Astrocyte (in vitro differentiated cells and primary cell): ENCODE results near the gene STK4. TPM values are rescaled to one million over a fixed set of nuclear protein-coding genes. Genes with fewer than 3 reads are reported as not detected.

Source experiments
- DNase-seq: peaks from one replicate; pipeline ENCODE4 v3.0.0-alpha.2; 2010; ENCODE audit warnings: low read depth
- FAIRE-seq: peaks from 2 replicates; lab custom pipeline; 2011; peaks lifted over from hg19 to GRCh38; lab: Jason Lieb, UNC
- H2AFZ ChIP-seq: 2 replicates; pipeline ENCODE4 v1.6.0; 2012; ENCODE audit warnings: low read depth, low read length, inconsistent platforms
- H3K27ac ChIP-seq: 2 replicates; pipeline ENCODE4 v1.5.1; 2011; ENCODE audit warnings: low read depth, low read length, inconsistent platforms
- H3K27me3 ChIP-seq: 2 replicates; pipeline ENCODE4 v1.6.0; 2011; ENCODE audit warnings: low read length, inconsistent platforms; ENCODE audit not compliant: insufficient read depth
- H3K36me3 ChIP-seq: 2 replicates; pipeline ENCODE4 v1.5.1; 2011; ENCODE audit warnings: low read length, inconsistent platforms; ENCODE audit not compliant: insufficient read depth
- H3K4me1 ChIP-seq: 2 replicates; pipeline ENCODE4 v1.5.1; 2011; ENCODE audit warnings: low read length, inconsistent platforms; ENCODE audit not compliant: insufficient read depth
- H3K4me2 ChIP-seq: 2 replicates; pipeline ENCODE4 v1.6.0; 2012; ENCODE audit warnings: low read length, inconsistent platforms
- H3K4me3 ChIP-seq: 2 replicates; pipeline ENCODE4 v1.5.1; 2011; ENCODE audit warnings: low read depth, mild to moderate bottlenecking, low read length, inconsistent platforms; ENCODE audit not compliant: insufficient read depth
- H3K79me2 ChIP-seq: 2 replicates; pipeline ENCODE4 v1.6.0; 2012; ENCODE audit warnings: mild to moderate bottlenecking, low read length, inconsistent platforms; ENCODE audit not compliant: insufficient read depth
- H3K9ac ChIP-seq: 2 replicates; pipeline ENCODE4 v1.6.0; 2012; ENCODE audit warnings: mild to moderate bottlenecking, low read length, inconsistent platforms
- H3K9me3 ChIP-seq: 2 replicates; pipeline ENCODE4 v1.5.1; 2012; ENCODE audit warnings: low read depth, mild to moderate bottlenecking, low read length, inconsistent platforms; ENCODE audit not compliant: insufficient read depth
- H4K20me1 ChIP-seq: 2 replicates; pipeline ENCODE4 v1.6.0; 2012; ENCODE audit warnings: low read length, inconsistent platforms; ENCODE audit not compliant: insufficient read depth
- H3K27ac Mint-ChIP-seq: one replicate; pipeline ENCODE4 v1.8.0; 2021; ENCODE audit warnings: mild to moderate bottlenecking, mixed read lengths; ENCODE audit not compliant: unreplicated experiment
- H3K27me3 Mint-ChIP-seq: one replicate; pipeline ENCODE4 v1.8.0; 2021; ENCODE audit warnings: low read depth, mixed read lengths; ENCODE audit not compliant: unreplicated experiment
- H3K36me3 Mint-ChIP-seq: one replicate; pipeline ENCODE4 v1.8.0; 2021; ENCODE audit warnings: low read depth, mixed read lengths; ENCODE audit not compliant: unreplicated experiment
- H3K4me1 Mint-ChIP-seq: one replicate; pipeline ENCODE4 v1.8.0; 2021; ENCODE audit warnings: low read depth, mixed read lengths; ENCODE audit not compliant: unreplicated experiment
- H3K4me3 Mint-ChIP-seq: one replicate; pipeline ENCODE4 v1.8.0; 2021; ENCODE audit warnings: mild to moderate bottlenecking, moderate library complexity, mixed read lengths; ENCODE audit not compliant: unreplicated experiment
- H3K9me3 Mint-ChIP-seq: one replicate; pipeline ENCODE4 v1.8.0; 2021; ENCODE audit warnings: mild to moderate bottlenecking, mixed read lengths; ENCODE audit not compliant: unreplicated experiment
- EZH2 ChIP-seq: IDR thresholded peaks from 2 replicates; pipeline ENCODE4 v1.6.1; 2012; ENCODE audit warnings: mild to moderate bottlenecking, low read length, inconsistent platforms; ENCODE audit not compliant: insufficient read depth
- total RNA-seq: library from RNA; stranded (reverse); gene quantifications from 2 replicates; pipeline ENCODE4 v1.2.1, GENCODE V29; 2021
- TF ChIP-seq, protein P1 (sequence below): IDR thresholded peaks from 2 replicates; pipeline ENCODE4 v1.5.1; 2011; ENCODE audit warnings: low read depth, mild to moderate bottlenecking, inconsistent platforms, low read length, moderate library complexity; ENCODE audit not compliant: insufficient read depth

The STK4 gene
- total RNA-seq, 1 donor from 2014 or later, result 41.4 TPM

DNA sequence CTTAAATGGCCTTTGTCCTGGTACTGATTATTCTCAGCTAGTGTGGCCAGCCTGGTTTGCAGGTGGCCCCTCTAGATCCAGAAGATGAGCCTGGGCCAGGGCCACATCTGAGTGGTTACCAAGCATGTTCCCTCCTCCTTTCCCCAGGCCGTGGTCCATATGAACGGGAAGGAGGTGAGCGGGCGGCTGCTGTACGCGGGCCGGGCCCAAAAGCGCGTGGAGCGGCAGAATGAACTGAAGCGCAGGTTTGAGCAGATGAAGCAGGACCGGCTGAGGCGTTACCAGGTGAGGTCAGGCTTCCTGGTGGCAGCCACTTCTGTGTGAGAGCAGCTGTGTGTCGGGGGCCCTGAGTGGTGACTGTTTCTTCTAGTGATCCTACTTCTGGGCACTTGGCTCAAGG lies 44.9 kb upstream of the STK4 start:
- H3K27ac Mint-ChIP-seq, result no peak overlapping the region
- H3K36me3 Mint-ChIP-seq, result peaks cover 22% of the 10 kb centered on the region
- DNase-seq (no peak), FAIRE-seq (no peak)
- Histone ChIP-seq H3K4me2 (no peak overlapping the region), H3K79me2 (no peaks in the 10 kb centered on the region), H3K9me3 (no peaks in the 10 kb centered on the region), H3K4me1 (no peaks in the 10 kb centered on the region), H3K27me3 (no peaks in the 10 kb centered on the region), H3K27ac (no peak overlapping the region), H3K9ac (no peak overlapping the region), H3K4me3 (no peak overlapping the region), H2AFZ (no peak overlapping the region), H4K20me1 (no peaks in the 10 kb centered on the region), H3K36me3 (peaks cover 15% of the 10 kb centered on the region)
- TF ChIP-seq, protein P1, sequence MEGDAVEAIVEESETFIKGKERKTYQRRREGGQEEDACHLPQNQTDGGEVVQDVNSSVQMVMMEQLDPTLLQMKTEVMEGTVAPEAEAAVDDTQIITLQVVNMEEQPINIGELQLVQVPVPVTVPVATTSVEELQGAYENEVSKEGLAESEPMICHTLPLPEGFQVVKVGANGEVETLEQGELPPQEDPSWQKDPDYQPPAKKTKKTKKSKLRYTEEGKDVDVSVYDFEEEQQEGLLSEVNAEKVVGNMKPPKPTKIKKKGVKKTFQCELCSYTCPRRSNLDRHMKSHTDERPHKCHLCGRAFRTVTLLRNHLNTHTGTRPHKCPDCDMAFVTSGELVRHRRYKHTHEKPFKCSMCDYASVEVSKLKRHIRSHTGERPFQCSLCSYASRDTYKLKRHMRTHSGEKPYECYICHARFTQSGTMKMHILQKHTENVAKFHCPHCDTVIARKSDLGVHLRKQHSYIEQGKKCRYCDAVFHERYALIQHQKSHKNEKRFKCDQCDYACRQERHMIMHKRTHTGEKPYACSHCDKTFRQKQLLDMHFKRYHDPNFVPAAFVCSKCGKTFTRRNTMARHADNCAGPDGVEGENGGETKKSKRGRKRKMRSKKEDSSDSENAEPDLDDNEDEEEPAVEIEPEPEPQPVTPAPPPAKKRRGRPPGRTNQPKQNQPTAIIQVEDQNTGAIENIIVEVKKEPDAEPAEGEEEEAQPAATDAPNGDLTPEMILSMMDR, result no peak
- TF ChIP-seq EZH2, result no peak
- no peaks in the 10 kb centered on the region for H3K9me3 Mint-ChIP-seq
- no peak overlapping the region for H3K4me3 Mint-ChIP-seq
- no peaks in the 10 kb centered on the region for H3K27me3 Mint-ChIP-seq
- no peaks in the 10 kb centered on the region for H3K4me1 Mint-ChIP-seq

DNA sequence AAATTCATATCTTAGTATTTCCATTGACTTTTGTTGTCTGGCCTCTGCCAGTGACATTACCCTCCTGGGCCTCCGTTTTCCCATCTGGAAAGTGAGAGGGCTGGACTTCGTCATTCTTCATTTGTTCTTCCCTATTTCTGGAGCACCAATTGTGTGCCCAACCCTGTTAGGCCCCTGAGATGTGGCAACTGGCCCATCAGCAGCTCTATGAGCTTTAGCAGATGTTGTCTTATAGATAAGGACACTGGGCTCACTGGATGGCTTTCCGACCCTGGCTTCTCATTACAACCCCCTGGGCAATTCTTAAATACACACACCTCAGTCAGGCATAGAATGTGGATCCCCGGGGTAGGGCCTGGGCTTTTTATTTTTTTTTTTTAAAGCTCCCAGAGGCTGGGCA lies 41.8 kb upstream of the STK4 start:
- Histone ChIP-seq H3K4me2 (no peak overlapping the region), H3K4me3 (no peak overlapping the region), H3K4me1 (no peaks in the 10 kb centered on the region), H4K20me1 (no peaks in the 10 kb centered on the region), H3K27ac (no peak overlapping the region), H3K79me2 (no peaks in the 10 kb centered on the region), H2AFZ (no peak overlapping the region), H3K27me3 (no peaks in the 10 kb centered on the region), H3K9ac (no peak overlapping the region), H3K36me3 (peaks cover 12% of the 10 kb centered on the region), H3K9me3 (no peaks in the 10 kb centered on the region)
- no peak for FAIRE-seq
- TF ChIP-seq EZH2, result no peak
- TF ChIP-seq, protein P1, result no peak
- no peaks in the 10 kb centered on the region for H3K9me3 Mint-ChIP-seq
- DNase-seq, result no peak
- H3K27me3 Mint-ChIP-seq, result no peaks in the 10 kb centered on the region
- peaks cover 16% of the 10 kb centered on the region for H3K36me3 Mint-ChIP-seq
- no peak overlapping the region for H3K4me3 Mint-ChIP-seq
- H3K4me1 Mint-ChIP-seq, result no peaks in the 10 kb centered on the region
- H3K27ac Mint-ChIP-seq, result no peak overlapping the region

DNA sequence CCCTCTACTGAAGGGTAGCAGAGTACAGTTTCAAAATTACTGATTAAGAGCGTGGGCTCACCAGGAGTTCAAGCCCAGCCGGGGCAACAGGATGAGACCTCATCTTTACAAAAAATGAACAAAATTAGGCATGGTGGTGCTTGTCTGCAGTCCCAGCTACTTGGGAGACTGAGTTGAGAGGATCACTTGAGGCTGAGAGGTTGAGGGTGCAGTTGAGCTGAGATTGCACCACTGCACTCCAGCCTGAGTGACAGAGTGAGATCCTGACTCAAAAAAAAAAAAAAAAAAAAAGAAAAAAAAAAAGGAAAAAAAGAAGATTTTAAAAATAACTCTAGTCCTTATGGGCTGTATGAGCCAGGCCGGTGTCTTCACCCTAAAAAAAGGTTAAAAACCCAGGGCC lies 37.7 kb upstream of the STK4 start:
- FAIRE-seq (no peak), DNase-seq (no peak)
- H4K20me1 ChIP-seq, result no peaks in the 10 kb centered on the region
- Mint-ChIP-seq H3K27ac (no peak overlapping the region), H3K9me3 (no peaks in the 10 kb centered on the region), H3K36me3 (peaks cover 23% of the 10 kb centered on the region), H3K4me3 (no peak overlapping the region), H3K27me3 (no peaks in the 10 kb centered on the region), H3K4me1 (no peaks in the 10 kb centered on the region)
- H3K79me2 ChIP-seq, result no peaks in the 10 kb centered on the region
- H3K4me2 ChIP-seq, result no peak overlapping the region
- H3K9ac ChIP-seq, result no peak overlapping the region
- TF ChIP-seq, protein P1, result no peak
- no peak for TF ChIP-seq EZH2
- H3K4me3 ChIP-seq, result no peak overlapping the region
- no peaks in the 10 kb centered on the region for H3K9me3 ChIP-seq
- H3K27ac ChIP-seq, result no peak overlapping the region
- H2AFZ ChIP-seq, result no peak overlapping the region
- H3K36me3 ChIP-seq, result peaks cover 14% of the 10 kb centered on the region
- no peaks in the 10 kb centered on the region for H3K4me1 ChIP-seq
- no peaks in the 10 kb centered on the region for H3K27me3 ChIP-seq
